ENCODE data around the gene FRMPD4. TPM values are rescaled to one million over a fixed set of nuclear protein-coding genes. Genes with fewer than 3 reads are reported as not detected.

Gene FRMPD4
- total RNA-seq, 2 experiments from 2014 or later, result not detected

DNA sequence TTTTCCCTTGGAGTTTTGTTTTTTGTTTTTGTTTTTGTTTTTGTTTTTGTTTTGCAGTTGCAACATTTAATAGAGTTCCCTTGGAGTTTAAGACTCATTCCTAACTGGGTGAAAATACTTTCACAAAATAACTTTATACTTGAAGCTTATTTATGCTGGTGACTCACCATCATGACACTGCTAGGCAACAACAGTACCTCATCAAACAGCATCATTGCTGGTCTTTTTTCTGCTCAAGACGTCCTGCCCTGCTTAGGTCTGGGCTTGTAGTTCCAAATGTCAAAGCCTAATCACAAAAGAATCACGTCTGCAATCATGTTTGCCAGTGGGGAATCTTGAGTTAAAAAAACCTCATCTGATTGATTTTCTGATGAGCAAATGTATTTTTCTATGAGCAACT is 547.3 kb downstream of the FRMPD4 start:
- POLR2A ChIA-PET, result no interaction called here
- peaks cover 0 to 3% of the 10 kb centered on the region in 2 experiments for H3K27me3 ChIP-seq (ENCODE audit: control insufficient read depth in 1 of 2, insufficient read depth in 2 of 2, low read length in 2 of 2)
- H3K36me3 ChIP-seq (ENCODE audit: insufficient read depth, low read length), result no peaks in the 10 kb centered on the region
- H3K4me3 ChIP-seq (ENCODE audit: low read length), result no peak overlapping the region
- no peak overlapping the region for H3K27ac ChIP-seq (ENCODE audit: low read depth in 1 of 2, low read length in 2 of 2)
- no peak overlapping the region for H3K4me3 Mint-ChIP-seq
- DNase-seq, result no peak
- H3K9me3 ChIP-seq (ENCODE audit: control insufficient read depth in 1 of 2, insufficient read depth in 1 of 2, low read length in 2 of 2), result no peaks in the 10 kb centered on the region
- H3K4me1 Mint-ChIP-seq (ENCODE audit: low read depth), result no peaks in the 10 kb centered on the region
- TF ChIP-seq, protein P1, sequence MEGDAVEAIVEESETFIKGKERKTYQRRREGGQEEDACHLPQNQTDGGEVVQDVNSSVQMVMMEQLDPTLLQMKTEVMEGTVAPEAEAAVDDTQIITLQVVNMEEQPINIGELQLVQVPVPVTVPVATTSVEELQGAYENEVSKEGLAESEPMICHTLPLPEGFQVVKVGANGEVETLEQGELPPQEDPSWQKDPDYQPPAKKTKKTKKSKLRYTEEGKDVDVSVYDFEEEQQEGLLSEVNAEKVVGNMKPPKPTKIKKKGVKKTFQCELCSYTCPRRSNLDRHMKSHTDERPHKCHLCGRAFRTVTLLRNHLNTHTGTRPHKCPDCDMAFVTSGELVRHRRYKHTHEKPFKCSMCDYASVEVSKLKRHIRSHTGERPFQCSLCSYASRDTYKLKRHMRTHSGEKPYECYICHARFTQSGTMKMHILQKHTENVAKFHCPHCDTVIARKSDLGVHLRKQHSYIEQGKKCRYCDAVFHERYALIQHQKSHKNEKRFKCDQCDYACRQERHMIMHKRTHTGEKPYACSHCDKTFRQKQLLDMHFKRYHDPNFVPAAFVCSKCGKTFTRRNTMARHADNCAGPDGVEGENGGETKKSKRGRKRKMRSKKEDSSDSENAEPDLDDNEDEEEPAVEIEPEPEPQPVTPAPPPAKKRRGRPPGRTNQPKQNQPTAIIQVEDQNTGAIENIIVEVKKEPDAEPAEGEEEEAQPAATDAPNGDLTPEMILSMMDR (IDR thresholded peaks at IDR 0.05), result no peak
- CTCF ChIA-PET, result no interaction called here
- H3K27me3 Mint-ChIP-seq, result no peaks in the 10 kb centered on the region
- H3K27ac Mint-ChIP-seq, result no peak overlapping the region
- no peaks in the 10 kb centered on the region for H3K4me1 ChIP-seq (ENCODE audit: insufficient read depth, low read length)
- H3K36me3 Mint-ChIP-seq (ENCODE audit: low read depth), result no peaks in the 10 kb centered on the region
- intact Hi-C loops (cut with DNase I, micrococcal nuclease), result no loop called here
- H3K9me3 Mint-ChIP-seq, result no peaks in the 10 kb centered on the region
- ATAC-seq (ENCODE audit: poor library complexity), result no peak

DNA sequence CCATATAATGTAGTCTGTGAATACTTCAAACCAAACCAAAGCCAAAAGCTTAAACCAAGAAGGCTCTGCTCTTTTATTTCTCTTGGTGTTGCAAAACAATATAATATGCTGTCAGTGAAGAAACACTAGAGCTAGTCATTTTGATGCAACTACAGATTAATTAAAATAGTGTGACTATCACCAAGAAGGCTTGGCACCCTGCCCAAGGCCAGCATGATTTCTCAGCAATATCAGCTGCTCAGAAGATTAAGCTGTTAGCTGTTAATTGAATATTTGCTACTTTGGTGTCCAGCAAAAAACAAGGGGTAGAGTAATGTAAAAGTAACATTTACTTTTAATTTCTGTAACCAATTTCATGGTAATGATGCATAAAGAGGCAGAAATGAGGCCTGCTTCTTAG is 548.1 kb downstream of the FRMPD4 start:
- ATAC-seq (ENCODE audit: poor library complexity) (no peak), DNase-seq (no peak)
- Mint-ChIP-seq H3K4me3 (no peak overlapping the region), H3K4me1 (ENCODE audit: low read depth) (no peaks in the 10 kb centered on the region), H3K9me3 (no peaks in the 10 kb centered on the region), H3K27me3 (no peaks in the 10 kb centered on the region), H3K27ac (no peak overlapping the region), H3K36me3 (ENCODE audit: low read depth) (no peaks in the 10 kb centered on the region)
- ChIA-PET CTCF (no interaction called here), POLR2A (no interaction called here)
- Histone ChIP-seq H3K27me3 (ENCODE audit: control insufficient read depth in 1 of 2, insufficient read depth in 2 of 2, low read length in 2 of 2) (peaks cover 0 to 3% of the 10 kb centered on the region in 2 experiments), H3K36me3 (ENCODE audit: insufficient read depth, low read length) (no peaks in the 10 kb centered on the region), H3K9me3 (ENCODE audit: control insufficient read depth in 1 of 2, insufficient read depth in 1 of 2, low read length in 2 of 2) (no peaks in the 10 kb centered on the region), H3K27ac (ENCODE audit: low read depth in 1 of 2, low read length in 2 of 2) (no peak overlapping the region), H3K4me1 (ENCODE audit: insufficient read depth, low read length) (no peaks in the 10 kb centered on the region), H3K4me3 (ENCODE audit: low read length) (no peak overlapping the region)
- TF ChIP-seq, protein P1 (IDR thresholded peaks at IDR 0.05), result no peak
- intact Hi-C loops (cut with DNase I, micrococcal nuclease), result no loop called here

DNA sequence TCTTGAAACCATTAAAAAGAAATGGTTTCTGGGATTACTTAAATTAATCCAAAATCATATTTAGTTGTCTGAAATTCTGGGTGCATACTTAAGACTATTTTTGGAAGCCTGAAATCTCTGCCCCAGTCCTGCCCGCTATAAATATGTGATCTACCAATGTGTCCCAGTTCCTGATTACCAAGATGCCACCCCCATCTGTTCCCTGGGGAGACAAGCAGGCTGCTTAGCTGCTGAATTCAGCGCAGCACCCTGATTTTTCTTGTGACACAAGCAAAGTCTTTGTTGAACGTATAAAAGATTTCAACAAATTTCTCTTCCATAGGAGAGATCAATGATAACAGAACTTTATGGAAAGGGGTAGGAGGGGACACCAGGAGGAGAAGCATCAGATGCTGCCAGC is 552.4 kb downstream of the FRMPD4 start:
- Histone ChIP-seq H3K9me3 (ENCODE audit: control insufficient read depth in 1 of 2, insufficient read depth in 1 of 2, low read length in 2 of 2) (no peaks in the 10 kb centered on the region), H3K36me3 (ENCODE audit: insufficient read depth, low read length) (no peaks in the 10 kb centered on the region), H3K4me1 (ENCODE audit: insufficient read depth, low read length) (no peaks in the 10 kb centered on the region), H3K27ac (ENCODE audit: low read depth in 1 of 2, low read length in 2 of 2) (no peak overlapping the region), H3K4me3 (ENCODE audit: low read length) (no peak overlapping the region), H3K27me3 (ENCODE audit: control insufficient read depth in 1 of 2, insufficient read depth in 2 of 2, low read length in 2 of 2) (peaks cover 0 to 3% of the 10 kb centered on the region in 2 experiments)
- Mint-ChIP-seq H3K4me3 (no peak overlapping the region), H3K36me3 (ENCODE audit: low read depth) (no peaks in the 10 kb centered on the region), H3K27me3 (peaks cover 5% of the 10 kb centered on the region), H3K27ac (no peak overlapping the region), H3K4me1 (ENCODE audit: low read depth) (no peaks in the 10 kb centered on the region), H3K9me3 (no peaks in the 10 kb centered on the region)
- intact Hi-C loops (cut with DNase I, micrococcal nuclease), result no loop called here
- POLR2A ChIA-PET, result no interaction called here
- ATAC-seq (ENCODE audit: poor library complexity), result no peak
- CTCF ChIA-PET, result no interaction called here
- DNase-seq, result no peak
- TF ChIP-seq, protein P1 (IDR thresholded peaks at IDR 0.05), result no peak
